Endometrial microvascular endothelial cells (primary cell): Measurements from ENCODE around the gene MICA. TPM values are rescaled to one million over a fixed set of nuclear protein-coding genes. Genes with fewer than 3 reads are reported as not detected.
"Not testable (repeated sequence)": the region's sequence is repeated elsewhere in the genome, so short reads cannot be mapped to it uniquely, and the experiment has no call there.

Source experiments
- in situ Hi-C: cut with HindIII; loops from 2 replicates; pipeline ENCODE4 v1.10.0; 2017; ENCODE audit warnings: low sequenced_read_pairs, low pct_unique_long_range_greater_than_20kb; ENCODE audit errors: inconsistent ontology term
- total RNA-seq: library from RNA; depleted of rRNA; stranded (reverse); fragments of >200 nt; gene quantifications from one replicate; pipeline ENCODE4 v1.2.3, GENCODE V29; 2015; ENCODE audit errors: inconsistent ontology term

Gene MICA
- total RNA-seq, 1 donor from 2014 or later: 68.9 TPM

- in situ Hi-C loops: no loop called here
These were observed 38.2 kb downstream of the MICA start for GRCh38 chr6:31441365-31442267.

DNA sequence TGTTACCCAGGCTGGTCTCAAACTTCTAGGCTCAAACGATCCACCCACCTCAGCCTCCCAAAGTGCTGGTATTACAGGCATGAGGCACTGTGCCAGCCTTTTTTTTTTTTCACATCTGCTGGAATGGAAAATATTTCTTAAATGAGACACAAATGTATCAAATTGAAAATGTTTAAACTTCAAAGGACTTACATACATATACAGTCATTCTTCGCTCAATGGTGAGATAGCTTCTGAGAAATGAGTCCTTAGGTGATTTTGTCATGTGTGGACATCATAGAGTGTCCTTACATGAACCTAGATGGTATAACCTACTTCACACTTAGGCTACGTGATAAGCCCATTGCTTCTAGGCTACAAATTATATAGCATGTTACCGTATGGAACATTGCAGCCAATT is 43.1 kb downstream of the MICA start:
- in situ Hi-C loops: no loop called here

- in situ Hi-C loops: not testable (repeated sequence)
These were observed 43.8 kb downstream of the MICA start for GRCh38 chr6:31446999-31447789.

DNA sequence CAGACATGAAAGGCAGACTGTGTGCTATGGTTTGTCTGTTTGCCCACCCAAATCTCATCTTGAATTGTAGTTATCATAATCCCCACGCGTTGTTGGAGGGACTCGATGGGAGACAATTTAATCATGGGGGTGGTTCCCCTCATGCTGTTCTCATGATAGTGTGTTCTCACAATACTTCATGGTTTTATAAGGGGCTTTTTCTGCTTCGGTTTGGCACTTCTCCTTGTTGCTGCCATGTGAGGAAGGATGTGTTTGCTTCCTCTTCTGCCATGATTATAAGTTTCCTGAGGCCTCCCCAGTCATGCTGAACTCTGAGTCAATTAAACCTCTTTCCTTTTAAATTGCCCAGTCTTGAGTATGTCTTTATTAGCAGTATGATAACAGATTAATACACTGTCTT is 47.4 kb downstream of the MICA start:
- in situ Hi-C loops: no loop called here

- in situ Hi-C loops: no loop called here
These were observed 49.5 kb downstream of the MICA start for GRCh38 chr6:31452859-31453258.

- in situ Hi-C loops: no loop called here
These were observed 49.9 kb downstream of the MICA start for GRCh38 chr6:31453259-31453658.

DNA sequence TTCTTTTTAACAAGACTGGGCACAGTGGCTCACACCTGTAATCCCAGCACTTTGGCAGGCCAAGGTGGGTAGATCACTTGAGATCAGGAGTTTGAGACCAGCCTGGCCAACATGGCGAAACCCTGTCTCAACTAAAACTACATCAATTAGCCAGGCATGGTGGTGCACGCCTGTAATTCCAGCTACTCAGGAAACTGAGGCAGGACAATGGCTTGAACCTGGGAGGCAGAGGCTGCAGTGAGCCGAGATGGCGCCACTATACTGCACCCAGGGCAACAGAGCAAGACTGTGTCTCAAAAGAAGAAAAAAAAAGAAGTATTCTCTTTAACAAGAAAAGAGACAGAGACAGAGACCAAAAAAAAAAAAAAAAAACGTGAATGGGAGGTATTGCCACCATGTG is 56.5 kb downstream of the MICA start:
- in situ Hi-C loops: not testable (repeated sequence)

GRCh38 chr6:31460361-31461025 is 57.1 kb downstream of the MICA start:
- in situ Hi-C loops: no loop called here

DNA sequence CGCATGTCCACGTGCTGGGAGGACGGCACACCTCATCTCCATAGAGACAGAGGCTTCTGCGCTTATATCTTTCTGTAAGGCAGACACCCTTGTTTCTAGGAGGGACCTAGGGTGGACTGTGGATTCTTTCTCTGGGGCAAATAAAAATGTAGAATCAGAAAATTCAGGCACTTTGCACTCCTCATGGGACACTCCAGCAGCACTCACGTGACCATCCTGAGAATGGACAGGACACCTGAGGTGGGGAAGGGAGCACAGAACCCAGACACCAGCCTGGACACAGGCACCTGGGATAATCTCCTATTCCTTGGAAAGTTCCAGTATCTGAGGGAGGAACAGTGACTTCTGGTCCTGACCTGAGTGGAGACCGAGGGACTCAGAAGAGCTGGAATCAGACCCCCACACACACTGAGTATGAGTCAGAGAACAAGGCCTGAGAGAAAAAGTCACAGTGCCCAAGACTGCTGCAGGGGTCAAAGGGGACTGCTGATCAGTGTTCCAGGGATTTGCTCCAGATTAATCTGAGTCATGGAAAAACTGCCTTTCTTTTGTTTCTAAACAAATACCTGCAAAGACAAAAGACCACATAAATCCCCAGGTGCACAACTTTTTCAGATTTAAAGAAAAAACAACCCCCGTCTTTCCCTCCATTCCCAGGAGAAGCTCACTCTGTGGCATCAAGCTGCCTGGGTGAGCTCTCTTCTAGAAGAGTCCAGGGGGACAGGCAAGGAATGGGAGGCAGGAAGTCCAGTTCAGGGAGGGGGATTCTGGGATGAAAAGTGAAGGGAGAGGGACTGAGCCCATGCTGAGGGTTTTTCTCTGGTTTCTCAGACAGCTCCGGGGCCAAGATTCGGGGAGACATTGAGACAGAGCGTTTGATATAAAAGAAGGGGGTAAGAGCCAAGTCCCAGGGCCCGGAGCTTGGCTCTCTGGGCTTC is 58.9 kb downstream of the MICA start:
- in situ Hi-C loops: no loop called here

- in situ Hi-C loops: no loop called here
These were observed 59.8 kb downstream of the MICA start for GRCh38 chr6:31462964-31463870.

GRCh38 chr6:31464252-31465184 is 61.1 kb downstream of the MICA start:
- in situ Hi-C loops: no loop called here

Other genes with a start within 250 kb of the MICA start
- gene CCHCR1, start 245.8 kb upstream of the MICA start, total RNA-seq: 30.2 TPM
- 53.7 TPM for gene TCF19, start 245.0 kb upstream of the MICA start, total RNA-seq
- gene POU5F1, start 232.9 kb upstream of the MICA start, total RNA-seq: 6.4 TPM
- gene HLA-C, start 131.5 kb upstream of the MICA start, total RNA-seq: 719 TPM
- gene HLA-B, start 46.4 kb upstream of the MICA start, total RNA-seq: 719 TPM
- gene MICB, start 94.5 kb downstream of the MICA start, total RNA-seq: 26.1 TPM
- gene MCCD1, start 125.4 kb downstream of the MICA start, total RNA-seq: not detected
- 465 TPM for gene DDX39B, start 138.4 kb downstream of the MICA start, total RNA-seq
- gene ATP6V1G2, start 143.0 kb downstream of the MICA start, total RNA-seq: not detected
- 13.1 TPM for gene NFKBIL1, start 144.0 kb downstream of the MICA start, total RNA-seq
- not detected for gene LTA, start 168.7 kb downstream of the MICA start, total RNA-seq
- gene TNF, start 172.0 kb downstream of the MICA start, total RNA-seq: not detected
- gene LTB, start 178.8 kb downstream of the MICA start, total RNA-seq: not detected
- not detected for gene LST1, start 182.7 kb downstream of the MICA start, total RNA-seq
- gene NCR3, start 189.4 kb downstream of the MICA start, total RNA-seq: not detected
- gene AIF1, start 211.6 kb downstream of the MICA start, total RNA-seq: not detected
- 79.4 TPM for gene PRRC2A, start 217.1 kb downstream of the MICA start, total RNA-seq
- gene BAG6, start 249.1 kb downstream of the MICA start, total RNA-seq: 262 TPM